Chondrocyte (in vitro differentiated cells): ENCODE data around the gene TTLL11. TPM values are rescaled to one million over a fixed set of nuclear protein-coding genes. Genes with fewer than 3 reads are reported as not detected.

Source experiments
- DNase-seq: peaks from one replicate; pipeline ENCODE4 v3.0.0; 2021; ENCODE audit warnings: mixed read lengths, low spot score
- H3K27ac Mint-ChIP-seq: one replicate; pipeline ENCODE4 v1.8.0; 2021; ENCODE audit warnings: mild to moderate bottlenecking, moderate library complexity, mixed read lengths; ENCODE audit not compliant: unreplicated experiment
- H3K27me3 Mint-ChIP-seq: 2 replicates; pipeline ENCODE4 v1.8.0; 2021; ENCODE audit warnings: low read depth, mixed read lengths
- H3K36me3 Mint-ChIP-seq: 2 replicates; pipeline ENCODE4 v1.8.0; 2021; ENCODE audit warnings: low read depth, mixed read lengths
- H3K4me1 Mint-ChIP-seq: 2 replicates; pipeline ENCODE4 v1.8.0; 2021; ENCODE audit warnings: low read depth, mild to moderate bottlenecking, mixed read lengths
- H3K4me3 Mint-ChIP-seq: one replicate; pipeline ENCODE4 v1.8.0; 2021; ENCODE audit warnings: mild to moderate bottlenecking, moderate library complexity, mixed read lengths; ENCODE audit not compliant: unreplicated experiment
- H3K9me3 Mint-ChIP-seq: 2 replicates; pipeline ENCODE4 v1.8.0; 2021; ENCODE audit warnings: low read depth, mixed read lengths
- CTCF ChIP-seq: fragments of 200-600 bp; sonication (generic); IDR thresholded peaks from 2 replicates; pipeline ENCODE4 v1.5.0; 2021; ENCODE audit warnings: antibody characterized with exemption, mild to moderate bottlenecking, moderate library complexity
- total RNA-seq: library from RNA; stranded (reverse); gene quantifications from 3 replicates; pipeline ENCODE4 v1.2.1, GENCODE V29; 2021

TTLL11 gene
- total RNA-seq, 1 donor from 2014 or later: 9.1 TPM

GRCh38 chr9:121811751-121812150, 281.4 kb downstream of the TTLL11 start:
- H3K9me3 Mint-ChIP-seq: no peaks in the 10 kb centered on the region

GRCh38 chr9:121811140-121811539, 282.0 kb downstream of the TTLL11 start:
- Mint-ChIP-seq H3K27me3 (no peaks in the 10 kb centered on the region), H3K4me3 (no peak overlapping the region), H3K27ac (no peak overlapping the region), H3K9me3 (no peaks in the 10 kb centered on the region), H3K4me1 (no peaks in the 10 kb centered on the region), H3K36me3 (no peaks in the 10 kb centered on the region)
- no peak for TF ChIP-seq CTCF
- DNase-seq: no peak

More at GRCh38 chr9:121811751-121812150, 281.4 kb downstream of the TTLL11 start:
- no peak for TF ChIP-seq CTCF
- no peaks in the 10 kb centered on the region for H3K27me3 Mint-ChIP-seq
- no peaks in the 10 kb centered on the region for H3K36me3 Mint-ChIP-seq
- DNase-seq: no peak
- no peaks in the 10 kb centered on the region for H3K4me1 Mint-ChIP-seq
- no peak overlapping the region for H3K4me3 Mint-ChIP-seq
- H3K27ac Mint-ChIP-seq: no peak overlapping the region

- Mint-ChIP-seq H3K4me1 (no peaks in the 10 kb centered on the region), H3K36me3 (no peaks in the 10 kb centered on the region), H3K4me3 (no peak overlapping the region), H3K27ac (no peak overlapping the region), H3K9me3 (no peaks in the 10 kb centered on the region), H3K27me3 (no peaks in the 10 kb centered on the region)
- TF ChIP-seq CTCF: no peak
- DNase-seq: no peak
Observed at GRCh38 chr9:121810489-121810888, 282.6 kb downstream of the TTLL11 start.

GRCh38 chr9:121809356-121810050, 283.6 kb downstream of the TTLL11 start:
- H3K4me1 Mint-ChIP-seq: no peaks in the 10 kb centered on the region
- peaks cover 4% of the 10 kb centered on the region for H3K36me3 Mint-ChIP-seq
- DNase-seq: no peak
- H3K27ac Mint-ChIP-seq: no peak overlapping the region
- TF ChIP-seq CTCF: no peak
- H3K9me3 Mint-ChIP-seq: peaks cover 8% of the 10 kb centered on the region
- no peak overlapping the region for H3K4me3 Mint-ChIP-seq
- no peaks in the 10 kb centered on the region for H3K27me3 Mint-ChIP-seq

- Mint-ChIP-seq H3K9me3 (peaks cover 14% of the 10 kb centered on the region), H3K27me3 (no peaks in the 10 kb centered on the region), H3K4me1 (no peaks in the 10 kb centered on the region), H3K36me3 (peaks cover 6% of the 10 kb centered on the region), H3K4me3 (no peak overlapping the region), H3K27ac (no peak overlapping the region)
- TF ChIP-seq CTCF: no peak
- no peak for DNase-seq
Observed at GRCh38 chr9:121808781-121809180, 284.3 kb downstream of the TTLL11 start.
